ENCODE data around the gene FOXK1. TPM values are rescaled to one million over a fixed set of nuclear protein-coding genes. Genes with fewer than 3 reads are reported as not detected.

The FOXK1 gene
- 1 to 10 TPM; 3.8 to 8.4 (median 6.9) TPM for total RNA-seq
- long read RNA-seq: 0 reads

DNA sequence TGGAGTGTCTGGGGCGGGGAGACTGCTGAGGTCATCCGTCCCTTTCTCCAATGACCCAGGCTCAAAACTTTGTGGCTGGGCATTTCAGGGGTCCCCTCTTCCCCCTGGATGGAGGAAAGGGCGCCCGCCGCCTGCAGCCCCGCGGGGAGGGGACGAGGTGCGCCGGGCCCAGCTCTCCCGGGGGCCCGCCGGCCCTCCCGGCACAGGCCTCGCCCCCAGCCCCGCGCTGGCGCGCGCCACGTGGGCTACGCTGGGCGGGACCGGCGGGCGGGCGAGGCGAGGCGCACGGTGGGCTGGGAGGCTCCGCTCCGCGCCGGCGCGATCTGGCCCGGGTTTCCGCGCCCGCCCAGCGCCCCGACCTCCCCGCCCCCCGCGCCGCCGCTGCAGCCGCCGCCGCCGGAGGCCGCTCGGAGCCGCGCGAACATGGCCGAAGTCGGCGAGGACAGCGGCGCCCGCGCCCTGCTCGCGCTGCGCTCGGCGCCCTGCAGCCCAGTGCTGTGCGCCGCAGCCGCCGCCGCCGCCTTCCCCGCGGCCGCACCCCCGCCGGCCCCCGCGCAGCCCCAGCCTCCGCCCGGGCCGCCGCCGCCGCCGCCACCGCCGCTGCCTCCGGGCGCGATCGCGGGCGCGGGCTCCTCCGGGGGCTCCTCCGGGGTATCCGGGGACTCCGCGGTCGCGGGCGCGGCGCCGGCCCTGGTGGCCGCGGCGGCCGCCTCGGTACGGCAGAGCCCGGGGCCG lies at the start of gene FOXK1:
FOXK1 (plus strand) TSS at position 410 of the 735 bp plus-strand sequence; CDS start at position 424, 14 bp downstream.
- intact Hi-C loops (cut with DNase I): loop anchor here (5.0 kb wide), 2 partner anchors 40 to 70 kb away; no protein-coding TSS in a partner anchor
- H3K4me1 ChIP-seq: peaks cover 0 to 5% (median 0%) of the 10 kb centered on the region in 4 donors
- TF ChIP-seq POLR2A (IDR thresholded peaks at IDR 0.05): peak; percentile 72
- TF ChIP-seq CTCF (IDR thresholded peaks at IDR 0.05): peak in 1 of 4 donors; percentile 28
- H3K27me3 ChIP-seq: no peaks in the 10 kb centered on the region
- H3K27ac ChIP-seq: peak within 1 kb of the TSS; percentile 75 to 90 (median 76)
- no peaks in the 10 kb centered on the region for H3K9me3 ChIP-seq
- H3K36me3 ChIP-seq: no peaks in the 10 kb centered on the region
- WGBS (ENCODE audit: insufficient coverage, low coverage, low lambda C conversion rate, missing lambda C conversion rate): 14% methylated on average over 2 of the region's 116 CpGs
- DNase-seq: peak; percentile 71 to 83 (median 76)
- peak within 1 kb of the TSS; percentile 82 to 84 (median 82) for H3K4me3 ChIP-seq
- ATAC-seq: peak; percentile 71 to 90 (median 86)

DNA sequence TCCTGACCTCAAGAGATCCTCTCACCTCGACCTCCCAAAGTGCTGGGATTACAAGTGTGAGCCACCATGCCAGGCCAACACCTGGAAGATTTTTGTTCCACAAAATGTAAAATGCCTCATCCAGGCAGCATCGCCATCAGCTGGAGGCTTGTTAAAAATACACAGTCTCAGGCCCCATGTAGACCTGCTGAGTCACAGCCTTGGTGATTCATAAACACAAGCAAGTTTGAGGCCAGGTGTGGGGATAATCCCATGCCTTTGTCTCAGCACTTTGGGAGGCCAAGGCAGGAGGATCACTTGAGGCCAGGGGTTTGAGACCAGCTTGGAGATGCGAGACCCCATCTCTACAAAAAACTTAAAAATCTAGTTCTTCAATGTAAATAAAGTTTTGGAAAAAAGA lies 49.1 kb upstream of the FOXK1 start:
- H3K27me3 ChIP-seq: no peaks in the 10 kb centered on the region
- H3K4me3 ChIP-seq: no peak overlapping the region
- H3K27ac ChIP-seq: no peak overlapping the region
- ATAC-seq (peak in 1 of 4 donors; percentile 34), DNase-seq (peak in 1 of 3 donors; percentile 3)
- WGBS (ENCODE audit: insufficient coverage, low coverage, low lambda C conversion rate, missing lambda C conversion rate): 80% methylated on average over 3 of the region's 3 CpGs
- peaks cover 0 to 8% (median 0%) of the 10 kb centered on the region in 4 donors for H3K4me1 ChIP-seq
- no peaks in the 10 kb centered on the region for H3K36me3 ChIP-seq
- TF ChIP-seq POLR2A (IDR thresholded peaks at IDR 0.05) (no peak), CTCF (IDR thresholded peaks at IDR 0.05) (no peak)
- no peaks in the 10 kb centered on the region for H3K9me3 ChIP-seq
- intact Hi-C loops (cut with DNase I): no loop called here

- ATAC-seq: no peak
- H3K4me1 ChIP-seq: peaks cover 0 to 8% (median 0%) of the 10 kb centered on the region in 4 donors
- 77% methylated on average over 4 of the region's 4 CpGs for WGBS (ENCODE audit: insufficient coverage, low coverage, low lambda C conversion rate, missing lambda C conversion rate)
- no peak overlapping the region for H3K27ac ChIP-seq
- H3K4me3 ChIP-seq: no peak overlapping the region
- TF ChIP-seq POLR2A (IDR thresholded peaks at IDR 0.05): no peak
- no peak for TF ChIP-seq CTCF (IDR thresholded peaks at IDR 0.05)
- no peaks in the 10 kb centered on the region for H3K36me3 ChIP-seq
- DNase-seq: no peak
- no peaks in the 10 kb centered on the region for H3K9me3 ChIP-seq
- intact Hi-C loops (cut with DNase I): no loop called here
- no peaks in the 10 kb centered on the region for H3K27me3 ChIP-seq
Observed at GRCh38 chr7:4634166-4634565, 47.9 kb upstream of the FOXK1 start.

DNA sequence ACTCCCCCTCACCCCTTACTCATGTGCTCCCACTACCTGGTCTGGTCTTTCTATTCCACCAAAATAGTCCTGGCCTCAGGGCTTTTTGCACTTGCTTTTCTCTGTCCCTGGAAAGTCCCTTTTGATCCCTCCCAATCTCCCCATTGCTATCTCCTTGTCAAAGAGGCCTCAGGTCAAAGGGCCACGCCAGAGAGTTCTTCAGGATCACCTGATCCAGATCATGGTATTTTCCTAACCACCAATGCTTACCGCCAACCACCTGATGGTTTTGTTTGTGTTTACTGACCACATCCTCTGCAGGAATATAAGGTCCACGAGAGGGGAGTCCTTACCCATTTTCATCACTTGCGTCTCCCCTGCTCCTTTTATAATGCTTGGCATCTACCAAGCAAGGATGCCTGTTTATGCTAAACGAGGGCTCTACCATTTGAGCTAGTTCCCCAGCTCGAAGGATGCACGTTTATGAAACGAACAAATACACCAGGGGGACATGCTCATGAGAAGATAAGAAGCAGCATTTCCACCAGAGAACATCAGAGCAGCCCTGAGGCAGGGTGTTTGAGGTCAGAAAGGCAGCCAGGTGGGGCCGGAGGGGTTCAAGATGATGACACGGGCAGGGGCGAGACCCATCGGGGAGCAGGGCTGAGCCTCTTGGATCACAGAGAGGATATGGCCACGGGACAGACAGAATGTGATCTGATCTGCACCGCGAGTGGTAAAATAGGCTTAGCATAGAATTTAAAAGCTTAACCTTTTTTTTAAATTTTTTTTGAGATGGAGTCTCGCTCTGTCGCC lies 43.1 kb upstream of the FOXK1 start:
- H3K27me3 ChIP-seq: no peaks in the 10 kb centered on the region
- H3K27ac ChIP-seq: no peak overlapping the region
- peaks cover 0 to 2% (median 0%) of the 10 kb centered on the region in 4 donors for H3K4me1 ChIP-seq
- no peak overlapping the region for H3K4me3 ChIP-seq
- no peak for DNase-seq
- ATAC-seq: no peak
- TF ChIP-seq POLR2A (IDR thresholded peaks at IDR 0.05) (no peak), CTCF (IDR thresholded peaks at IDR 0.05) (no peak)
- intact Hi-C loops (cut with DNase I): no loop called here
- WGBS (ENCODE audit: insufficient coverage, low coverage, low lambda C conversion rate, missing lambda C conversion rate): 59% methylated on average over 11 of the region's 17 CpGs
- no peaks in the 10 kb centered on the region for H3K9me3 ChIP-seq
- H3K36me3 ChIP-seq: no peaks in the 10 kb centered on the region

Data from right lobe of liver (tissue), 6 donors.